ENCODE measurements around the gene CALHM3.
"Not testable (repeated sequence)": the region's sequence is repeated elsewhere in the genome, so short reads cannot be mapped to it uniquely, and the experiment has no call there.

CALHM3 gene, protein sequence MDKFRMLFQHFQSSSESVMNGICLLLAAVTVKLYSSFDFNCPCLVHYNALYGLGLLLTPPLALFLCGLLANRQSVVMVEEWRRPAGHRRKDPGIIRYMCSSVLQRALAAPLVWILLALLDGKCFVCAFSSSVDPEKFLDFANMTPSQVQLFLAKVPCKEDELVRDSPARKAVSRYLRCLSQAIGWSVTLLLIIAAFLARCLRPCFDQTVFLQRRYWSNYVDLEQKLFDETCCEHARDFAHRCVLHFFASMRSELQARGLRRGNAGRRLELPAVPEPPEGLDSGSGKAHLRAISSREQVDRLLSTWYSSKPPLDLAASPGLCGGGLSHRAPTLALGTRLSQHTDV

DNA sequence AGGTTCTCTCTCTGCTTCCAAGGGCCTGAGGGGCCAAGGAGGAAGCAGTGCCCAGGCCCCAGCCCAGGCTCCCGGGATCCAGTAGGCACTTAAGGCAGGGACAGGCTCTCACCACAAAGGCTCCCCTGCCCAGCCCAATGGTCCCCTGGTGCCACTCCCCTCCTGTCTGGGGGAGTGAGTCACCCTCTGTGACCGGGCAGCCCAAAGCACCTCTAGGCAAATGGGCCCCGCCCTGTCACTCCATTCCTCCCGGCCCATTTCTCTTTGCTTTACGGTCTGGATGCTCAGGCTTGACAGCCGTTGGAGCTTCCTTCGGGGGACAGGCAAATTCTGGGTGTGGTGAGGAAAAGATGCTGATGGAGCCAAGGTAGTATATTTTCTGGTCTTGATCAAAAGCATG, at the start of gene CALHM3:
TSS of gene CALHM3 (minus strand) at position 106 of the 400 bp plus-strand sequence. CDS start 208 bp downstream, outside the sequence.
- DNase-seq (ENCODE audit: low read depth in 2 of 2, low spot score in 1 of 2), result no peak

DNA sequence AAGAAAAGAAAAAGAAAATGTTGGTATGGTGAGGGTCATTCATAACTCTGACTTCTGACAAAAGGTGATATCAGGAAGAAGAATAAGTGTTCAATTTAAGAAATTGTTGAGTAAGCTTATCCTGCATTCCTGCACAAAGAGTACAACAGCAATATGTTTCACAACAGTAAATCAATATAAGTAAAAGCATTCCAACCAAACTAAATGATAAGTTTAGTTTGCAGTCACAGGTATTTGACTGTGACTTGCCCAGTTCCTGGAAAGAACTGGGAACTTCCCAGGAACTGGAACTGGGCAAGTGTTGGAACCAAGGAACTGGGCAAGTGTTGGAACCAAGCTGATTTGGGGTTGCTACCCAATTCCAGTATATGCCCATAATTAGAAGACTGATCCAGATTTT, 49.5 kb upstream of the CALHM3 start:
- DNase-seq (ENCODE audit: low read depth in 2 of 2, low spot score in 1 of 2), result no peak

DNA sequence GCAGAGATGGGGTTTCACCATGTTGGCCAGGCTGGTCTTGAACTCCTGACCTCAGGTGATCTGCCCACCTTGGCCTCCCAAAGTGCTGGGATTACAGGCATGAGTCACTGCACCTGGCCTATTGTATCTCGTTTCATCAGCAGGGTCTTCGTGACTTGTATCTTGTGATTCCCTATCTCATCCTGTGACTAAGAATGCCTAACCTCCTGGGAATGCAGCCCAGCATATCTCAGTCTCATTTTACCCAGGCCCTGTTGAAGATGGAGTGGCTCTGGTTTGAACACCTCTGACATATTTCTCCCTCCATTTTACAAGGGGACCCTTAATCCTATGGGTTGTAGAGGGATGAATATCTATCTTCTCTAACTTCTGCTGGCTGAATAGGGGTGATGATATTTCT, 48.4 kb upstream of the CALHM3 start:
- not testable (repeated sequence) for DNase-seq (ENCODE audit: low read depth in 2 of 2, low spot score in 1 of 2)

DNA sequence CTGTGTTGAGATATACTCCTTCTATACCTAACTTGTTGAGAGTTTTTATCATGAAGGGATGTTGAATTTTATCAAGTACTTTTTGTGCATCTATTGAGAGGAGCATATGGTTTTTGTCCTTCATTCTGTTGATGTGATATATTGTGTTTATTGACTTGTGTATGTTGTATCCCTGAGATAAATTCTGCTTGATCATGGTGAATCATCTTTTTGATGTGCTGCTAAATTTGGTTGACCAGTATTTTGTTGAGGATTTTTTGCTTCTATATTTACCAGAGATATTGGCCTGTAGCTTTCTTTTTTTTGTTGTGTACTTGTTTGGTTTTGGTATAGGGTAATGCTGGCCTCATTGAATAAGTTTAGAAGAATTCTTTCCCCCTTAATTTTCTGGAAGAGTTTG, 46.9 kb upstream of the CALHM3 start:
- no peak for DNase-seq (ENCODE audit: low read depth in 2 of 2, low spot score in 1 of 2)

DNA sequence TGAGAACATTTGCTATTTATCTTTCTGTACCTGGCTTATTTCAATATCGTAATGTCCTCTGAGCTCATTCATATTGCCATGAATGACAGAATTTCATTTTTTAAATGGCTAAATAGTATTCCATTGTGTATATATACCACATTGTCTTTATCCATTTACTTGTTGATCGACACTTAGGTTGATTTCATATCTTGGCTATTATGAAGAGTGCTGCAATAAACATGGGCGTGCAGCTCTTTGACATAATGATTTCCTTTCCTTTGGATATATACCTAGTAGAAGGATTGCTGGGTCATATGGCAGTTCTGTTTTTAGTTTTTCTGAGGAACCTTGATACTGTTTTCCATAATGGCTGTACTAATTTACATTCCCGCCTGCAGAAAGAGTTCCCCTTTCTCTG, 44.6 kb upstream of the CALHM3 start:
- no peak for DNase-seq (ENCODE audit: low read depth in 2 of 2, low spot score in 1 of 2)

DNA sequence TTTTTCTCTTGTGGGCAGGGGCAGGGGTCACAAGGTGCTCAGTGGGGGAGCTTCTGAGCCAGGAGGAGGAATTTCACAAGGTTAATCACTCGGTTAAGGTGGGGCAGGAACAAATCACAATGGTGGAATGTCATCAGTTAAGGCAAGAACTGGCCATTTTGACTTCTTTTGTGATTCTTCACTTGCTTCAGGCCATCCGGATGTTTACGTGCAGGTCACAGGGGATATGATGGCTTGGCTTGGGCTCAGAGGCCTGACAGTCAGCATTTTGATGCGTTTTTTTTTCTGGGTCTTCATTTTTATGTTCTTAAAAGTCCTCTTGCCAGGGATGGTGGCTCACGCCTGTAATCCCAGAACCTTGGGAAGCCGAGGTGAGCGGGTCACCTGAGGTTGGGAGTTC, 43.0 kb upstream of the CALHM3 start:
- not testable (repeated sequence) for DNase-seq (ENCODE audit: low read depth in 2 of 2, low spot score in 1 of 2)

DNA sequence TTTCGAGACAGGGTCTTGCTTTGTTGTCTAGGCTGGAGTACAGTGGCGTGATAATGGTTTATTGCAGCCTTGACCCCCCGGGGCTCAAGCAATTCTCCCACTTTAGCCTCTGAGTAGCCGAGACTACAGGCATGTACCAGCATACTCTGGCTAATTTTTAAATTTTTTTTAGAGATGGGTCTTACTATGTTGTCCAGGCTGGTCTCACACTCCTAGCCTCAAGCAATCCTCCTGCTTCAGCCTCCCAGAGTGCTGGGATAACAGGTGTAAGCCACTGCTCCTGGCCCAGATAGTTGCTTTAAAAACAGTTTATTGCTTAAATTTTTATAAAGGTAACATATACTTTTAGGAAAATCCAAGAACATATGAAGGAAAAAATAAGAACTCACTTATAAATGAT, 40.8 kb upstream of the CALHM3 start:
- DNase-seq (ENCODE audit: low read depth in 2 of 2, low spot score in 1 of 2), result no peak

DNA sequence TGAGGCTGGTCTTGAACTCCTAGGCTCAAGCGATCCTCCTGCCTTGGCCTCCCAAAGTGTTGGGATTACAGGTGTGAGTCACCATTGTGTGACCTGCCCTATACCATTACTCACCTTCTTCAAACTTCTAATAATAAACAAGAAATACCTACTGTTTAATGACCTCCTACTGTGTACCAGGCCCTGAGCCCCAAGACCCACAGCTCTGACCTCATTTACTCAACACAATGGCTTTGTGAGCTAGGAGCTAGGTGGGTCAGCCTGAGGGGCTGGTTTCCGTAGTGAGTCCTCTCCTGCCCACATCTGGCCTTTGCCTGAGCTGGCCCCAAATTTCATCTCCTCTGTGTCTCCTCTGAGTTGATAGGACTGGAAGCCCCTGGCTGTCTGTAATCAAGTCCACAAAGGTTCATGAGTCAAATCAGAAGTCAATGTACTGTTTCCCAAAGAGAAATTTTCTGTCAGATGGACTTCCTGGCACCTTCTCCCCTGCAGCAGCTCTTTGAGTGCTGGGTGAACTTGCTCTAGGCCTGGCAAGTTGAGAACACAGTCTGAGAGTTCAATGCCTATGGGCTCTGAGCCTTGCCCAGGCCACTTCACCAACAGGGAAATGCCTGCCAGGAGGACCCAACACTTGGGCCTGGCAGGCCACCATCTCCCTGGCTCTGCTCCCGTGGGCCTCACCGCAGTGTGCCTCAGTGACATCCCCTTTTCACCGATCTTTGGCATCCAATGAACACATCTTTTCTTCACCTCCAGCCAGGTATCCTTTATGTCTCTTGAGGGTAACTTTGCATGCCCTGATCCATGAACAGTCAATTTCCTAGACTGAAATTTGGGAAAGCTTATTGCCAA, 38.4 kb upstream of the CALHM3 start:
- no peak for DNase-seq (ENCODE audit: low read depth in 2 of 2, low spot score in 1 of 2)

DNA sequence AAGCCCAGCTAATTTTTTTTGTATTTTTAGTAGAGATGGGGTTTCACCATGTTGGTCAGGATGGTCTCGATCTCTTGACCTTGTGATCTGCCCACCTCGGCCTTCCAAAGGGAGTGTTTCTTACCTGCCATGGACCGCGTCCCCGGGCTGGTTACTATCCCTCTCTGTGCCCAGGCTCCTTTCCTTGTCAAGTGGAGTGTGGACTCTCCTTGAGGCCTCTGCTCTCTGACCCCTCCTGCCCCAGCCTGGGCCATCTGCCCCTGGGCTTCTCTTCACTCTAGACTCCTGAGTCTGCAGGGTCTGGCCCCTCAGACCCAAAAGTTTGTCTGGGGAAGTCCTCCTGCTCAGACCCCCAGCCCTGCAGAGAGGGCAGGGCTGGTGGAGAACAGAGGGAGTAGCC, 35.2 kb upstream of the CALHM3 start:
- no peak for DNase-seq (ENCODE audit: low read depth in 2 of 2, low spot score in 1 of 2)

DNA sequence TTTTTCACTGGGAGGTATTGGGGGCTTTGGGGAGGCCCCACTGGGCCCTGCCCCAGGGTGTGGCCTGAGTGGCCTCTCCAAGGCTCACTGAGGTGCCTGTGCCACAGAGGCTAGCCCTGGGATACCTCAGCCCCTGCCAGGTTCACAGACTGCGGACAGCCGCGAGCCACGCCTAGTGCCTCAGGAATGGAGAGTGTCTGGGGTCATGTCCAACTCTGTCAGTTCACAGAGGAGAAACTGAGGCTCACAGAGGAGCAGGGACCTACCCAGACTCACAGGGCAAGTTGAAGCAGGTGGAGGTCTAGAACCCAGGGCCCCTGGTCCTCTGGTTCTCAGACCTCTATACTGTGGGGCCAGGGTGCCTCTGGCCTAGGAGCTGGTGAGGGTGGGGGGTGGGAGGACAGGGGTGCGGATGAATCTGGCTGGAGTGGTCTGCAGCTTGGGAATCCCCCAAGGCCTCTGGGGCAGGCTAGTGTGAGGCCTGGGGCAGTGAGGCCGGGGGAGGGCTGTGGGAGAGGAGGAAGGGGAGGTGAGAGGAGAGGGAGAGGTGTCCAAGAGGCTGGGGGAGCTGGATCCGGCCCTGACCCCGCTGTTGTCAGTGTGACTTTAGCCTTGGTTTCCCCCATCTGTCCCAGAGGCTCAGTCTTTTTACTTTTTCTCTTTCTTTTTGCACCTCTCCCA, 34.5 kb upstream of the CALHM3 start:
- no peak for DNase-seq (ENCODE audit: low read depth in 2 of 2, low spot score in 1 of 2)

DNA sequence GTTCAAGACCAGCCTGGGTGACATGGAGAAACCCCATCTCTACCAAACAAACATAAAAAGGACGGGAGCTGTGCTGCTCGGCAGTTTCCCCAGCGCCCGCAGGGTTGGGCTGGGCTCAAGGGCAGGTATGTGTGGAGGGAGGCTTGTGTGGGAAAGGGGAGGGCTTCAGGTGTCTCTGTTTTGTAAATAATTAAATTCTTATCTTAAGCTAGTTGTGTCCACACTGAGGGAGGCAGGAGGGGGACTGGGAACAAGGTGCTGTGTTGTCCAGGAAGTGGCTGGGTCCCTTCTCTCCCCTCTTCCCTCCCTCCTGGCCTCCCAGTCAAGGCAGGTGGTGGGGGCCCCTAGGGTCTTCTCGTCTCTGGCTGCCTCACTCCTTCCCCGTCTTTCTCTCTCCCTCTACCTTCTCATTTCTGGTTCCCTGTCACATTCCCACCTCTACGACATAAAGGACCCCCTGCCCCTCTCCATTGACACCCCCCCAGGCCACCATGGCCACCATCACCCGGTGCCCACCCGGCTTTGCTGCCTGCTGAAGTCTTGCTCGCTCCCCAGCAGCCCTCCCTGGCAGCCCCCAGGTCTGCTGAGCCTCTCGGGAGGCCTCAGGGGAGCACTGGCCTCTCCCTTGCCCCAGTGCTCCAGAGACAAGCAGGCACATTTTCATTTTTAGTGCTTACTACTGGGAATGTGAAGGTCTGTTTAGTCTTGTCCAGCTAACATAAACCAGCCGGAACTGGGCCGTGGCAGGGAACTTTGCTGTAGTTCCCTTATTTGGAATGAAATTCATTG, 33.7 kb upstream of the CALHM3 start:
- no peak for DNase-seq (ENCODE audit: low read depth in 2 of 2, low spot score in 1 of 2)

DNA sequence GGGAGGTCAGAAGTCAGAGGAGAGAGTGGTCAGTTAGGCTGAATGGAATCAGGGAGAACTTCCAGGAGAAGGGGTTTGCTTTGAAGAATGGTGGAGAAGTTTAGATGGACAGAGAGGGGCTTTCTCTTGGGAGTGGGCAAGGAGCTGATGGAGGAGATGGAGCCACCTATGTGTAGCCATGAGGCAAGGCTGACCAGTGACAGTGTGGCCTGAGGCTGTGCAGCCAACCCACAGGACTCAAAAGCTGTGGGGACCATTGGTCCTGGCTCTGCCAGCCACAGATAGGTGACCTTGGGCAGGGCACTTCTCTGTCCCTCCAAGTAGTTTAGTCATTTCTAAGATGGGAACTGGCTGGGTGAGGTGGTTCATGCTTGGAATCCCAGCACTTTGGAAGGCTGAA, 33.1 kb upstream of the CALHM3 start:
- DNase-seq (ENCODE audit: low read depth in 2 of 2, low spot score in 1 of 2), result no peak

DNA sequence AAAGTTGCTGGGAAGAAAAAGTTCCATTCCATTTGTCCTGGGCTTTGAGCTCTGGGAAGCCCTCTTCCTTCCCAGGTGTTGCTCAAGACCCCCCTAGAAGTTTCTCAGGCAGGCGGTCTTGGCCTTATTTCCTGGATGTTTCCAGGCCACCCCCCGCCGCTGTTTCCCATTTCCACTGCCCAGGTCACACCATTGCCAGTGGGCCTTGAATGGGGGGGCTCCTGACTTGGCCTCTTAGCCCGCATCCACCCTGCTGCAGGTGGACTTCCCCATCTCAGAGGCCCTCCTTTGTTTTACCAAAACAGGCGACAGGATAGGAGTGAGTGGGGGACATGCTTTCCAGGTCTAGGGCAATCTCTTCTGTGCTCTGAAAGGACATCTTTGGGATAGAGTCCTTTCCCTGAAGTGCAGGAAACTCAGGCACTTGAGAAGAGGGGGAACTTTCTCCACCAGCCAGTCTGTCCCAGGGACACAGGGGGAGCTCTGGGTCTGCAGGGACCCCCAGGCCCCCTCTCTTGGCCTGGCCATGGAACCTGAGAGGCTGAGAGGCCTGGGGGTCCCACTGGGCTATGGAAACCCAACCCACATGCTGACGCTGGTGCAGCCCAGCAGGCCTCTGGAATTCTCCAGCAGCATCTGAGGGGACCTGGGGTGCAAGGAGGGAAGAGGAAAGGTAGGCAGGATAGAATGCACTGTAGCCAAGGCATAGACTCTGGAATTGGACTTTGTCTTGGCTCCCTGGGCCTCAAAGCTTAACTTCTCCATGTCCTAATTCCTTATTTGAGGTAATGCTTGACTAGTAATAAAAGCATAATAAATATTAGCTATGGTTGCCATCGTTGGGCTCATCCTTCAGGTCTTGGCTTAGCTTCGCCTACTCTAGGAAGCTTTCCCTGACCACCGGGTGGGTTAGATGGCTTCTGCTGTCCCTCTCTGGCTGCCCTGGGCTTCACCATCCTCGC, 32.0 kb upstream of the CALHM3 start:
- no peak for DNase-seq (ENCODE audit: low read depth in 2 of 2, low spot score in 1 of 2)

DNA sequence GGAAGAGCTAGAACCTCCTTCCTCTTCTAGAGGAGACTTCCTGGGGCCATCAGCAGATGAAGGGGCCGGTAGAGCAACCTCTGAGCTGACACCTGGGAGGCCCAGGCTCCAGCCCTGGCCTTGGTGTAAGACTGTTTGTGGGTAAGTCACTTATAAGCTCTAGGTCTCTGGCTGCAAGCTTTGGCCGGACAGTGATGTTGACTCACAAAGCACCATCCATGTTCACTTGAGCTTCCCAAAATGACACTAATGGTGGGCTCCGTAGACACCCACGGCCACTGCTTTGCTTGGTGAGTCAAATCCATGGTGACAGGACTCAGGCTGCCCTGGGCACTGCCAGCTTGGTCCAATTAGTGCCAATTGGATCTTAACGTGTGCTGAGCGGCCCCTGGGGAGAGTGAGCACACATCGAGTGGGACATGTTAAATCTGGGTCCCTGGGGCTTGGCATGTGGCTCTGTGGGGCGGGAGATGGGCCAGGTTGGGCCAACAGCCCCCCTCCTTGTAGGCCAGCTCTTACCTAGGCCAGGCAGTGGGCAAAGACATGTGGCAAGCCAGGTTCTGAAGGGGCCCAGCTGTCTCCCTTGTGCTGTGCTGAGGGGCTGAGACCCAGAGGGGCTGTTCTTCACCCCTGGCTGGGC, 31.1 kb upstream of the CALHM3 start:
- no peak for DNase-seq (ENCODE audit: low read depth in 2 of 2, low spot score in 1 of 2)

DNA sequence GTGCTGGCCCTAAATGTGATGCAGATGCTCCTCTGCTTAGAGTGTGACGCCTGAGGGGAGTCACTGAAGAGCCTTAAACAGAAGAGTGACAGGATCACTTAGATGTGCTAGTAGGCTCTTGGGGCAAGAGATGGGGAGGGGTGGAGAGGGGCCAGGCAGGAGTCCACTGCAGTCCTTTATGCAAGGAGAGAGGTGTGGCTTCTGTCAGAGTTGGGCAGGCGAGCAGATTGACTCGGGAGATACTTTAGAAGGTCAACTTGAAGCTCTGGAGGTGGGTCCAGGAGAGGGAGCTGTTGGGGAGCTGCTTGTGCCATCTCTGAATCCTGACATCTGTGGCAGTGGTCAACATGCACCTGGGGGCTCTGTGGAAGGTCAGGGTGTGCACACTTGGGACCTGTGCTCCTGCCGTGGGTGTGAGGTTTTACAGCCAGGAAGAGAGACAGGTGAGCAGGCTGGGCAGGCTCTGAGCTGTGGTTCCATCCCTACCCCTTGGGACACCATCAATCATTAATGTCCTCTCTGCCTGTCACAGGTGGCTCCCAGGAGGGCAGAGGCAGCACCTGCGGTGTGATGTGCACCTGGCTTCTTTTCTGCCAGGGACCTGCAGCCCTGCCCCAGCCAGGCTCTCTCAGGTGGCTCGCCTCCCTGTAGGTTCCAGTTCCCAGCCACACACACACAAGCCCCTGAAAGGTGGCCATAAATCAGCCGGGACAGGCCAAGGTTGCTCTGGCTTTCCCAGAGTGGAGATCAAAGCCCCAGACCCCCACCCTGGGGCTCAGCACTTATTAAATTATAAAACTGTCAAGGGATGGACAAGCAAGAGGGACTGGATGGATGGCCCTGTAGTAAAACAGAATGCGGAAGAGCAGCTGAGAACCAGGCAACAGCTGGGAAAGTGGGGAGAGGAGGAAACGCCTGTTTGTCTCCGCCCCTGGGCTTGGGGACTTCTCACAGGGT, 28.5 kb upstream of the CALHM3 start:
- DNase-seq (ENCODE audit: low read depth in 2 of 2, low spot score in 1 of 2), result no peak

DNA sequence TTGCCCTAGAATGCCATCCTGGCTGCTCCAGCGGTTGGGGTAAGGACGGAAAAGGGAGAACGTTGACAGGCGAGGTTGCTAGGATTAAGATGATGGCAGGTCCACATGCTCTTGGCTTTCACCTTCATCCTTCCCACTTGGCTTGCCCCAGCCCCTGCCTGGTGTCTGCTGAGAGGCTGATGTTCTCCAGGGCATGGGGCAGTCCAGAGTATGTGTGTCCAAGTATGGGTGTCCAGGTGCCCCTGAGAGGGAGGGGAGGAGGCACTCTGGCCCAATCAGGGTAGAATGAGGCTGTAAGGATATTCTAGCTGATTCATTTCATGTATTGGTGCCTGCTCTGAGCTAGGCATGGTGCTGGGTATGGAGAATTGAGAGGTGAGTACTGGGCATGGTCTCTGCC, 27.0 kb upstream of the CALHM3 start:
- no peak for DNase-seq (ENCODE audit: low read depth in 2 of 2, low spot score in 1 of 2)

DNA sequence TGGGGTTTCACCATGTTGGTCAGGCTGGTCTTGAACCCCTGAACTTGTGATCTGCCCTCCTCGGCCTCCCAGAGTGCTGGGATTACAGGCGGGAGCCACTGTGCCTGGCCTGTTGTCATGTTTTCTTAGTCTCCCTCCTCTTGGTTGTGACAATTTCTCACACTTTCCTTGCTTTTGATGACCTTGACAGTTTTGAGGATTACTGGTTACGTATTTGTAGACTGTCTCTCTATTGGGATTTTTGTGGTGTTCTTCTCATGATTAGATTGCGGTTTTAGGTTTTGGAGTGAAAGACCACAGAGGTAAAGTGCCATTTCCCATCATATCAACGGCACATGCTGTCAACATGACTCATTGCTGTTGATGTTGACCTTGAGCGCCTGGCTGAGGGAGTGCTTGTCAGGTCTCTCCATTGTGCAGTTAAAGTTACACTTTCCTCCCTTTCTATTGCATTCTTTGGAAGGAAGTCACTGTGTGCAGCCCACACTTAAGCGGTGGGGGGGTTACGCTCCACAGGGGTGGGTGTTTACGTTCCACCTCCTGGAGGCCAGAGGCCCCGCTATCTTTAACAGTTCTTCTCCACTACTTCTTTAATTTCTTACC, 25.2 kb upstream of the CALHM3 start:
- peak in 1 of 2 donors; percentile 17 for DNase-seq (ENCODE audit: low read depth in 2 of 2, low spot score in 1 of 2)

DNA sequence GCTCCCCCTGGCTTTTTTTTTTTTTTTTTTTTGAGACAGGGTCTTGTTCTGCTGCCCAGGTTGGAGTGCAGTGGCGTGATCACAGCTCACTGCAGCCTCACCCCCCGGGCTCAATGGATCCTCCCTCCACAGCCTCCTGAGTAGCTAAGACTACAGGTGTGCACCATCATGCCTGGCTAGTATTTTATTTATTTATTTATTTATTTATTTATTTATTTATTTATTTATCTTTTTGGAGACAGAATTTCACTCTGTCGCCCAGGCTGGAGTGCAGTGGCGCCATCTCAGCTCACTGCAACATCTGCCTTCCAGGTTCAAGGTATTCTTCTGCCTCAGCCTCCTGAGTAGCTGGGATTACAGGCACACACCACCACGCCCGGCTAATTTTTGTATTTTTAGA, 24.7 kb upstream of the CALHM3 start:
- DNase-seq (ENCODE audit: low read depth in 2 of 2, low spot score in 1 of 2), result not testable (repeated sequence)
